Lower lobe of right lung (tissue), 2 donors: ENCODE data around the gene ADGRG2. TPM values are rescaled to one million over a fixed set of nuclear protein-coding genes. Genes with fewer than 3 reads are reported as not detected.

Experiments
- ATAC-seq, 2 donors: fragments of 200-7000 bp; cut with Tn5 transposase; one replicate each; pipeline ENCODE4 v1.9.1; 2020 to 2022; ENCODE audit warnings: mild to moderate bottlenecking in 2 of 2, moderate library complexity in 2 of 2
- DNase-seq: peaks from one replicate; pipeline ENCODE4 v3.0.0-alpha.2; 2020
- H3K27ac ChIP-seq: fragments of 200-600 bp; one replicate; pipeline ENCODE4 v1.8.0; 2022
- H3K27me3 ChIP-seq: fragments of 200-600 bp; one replicate; pipeline ENCODE4 v1.8.0; 2022; ENCODE audit warnings: low read depth
- H3K36me3 ChIP-seq: fragments of 200-600 bp; one replicate; pipeline ENCODE4 v1.8.0; 2022; ENCODE audit warnings: mild to moderate bottlenecking
- H3K4me1 ChIP-seq: fragments of 200-600 bp; one replicate; pipeline ENCODE4 v1.8.0; 2022
- H3K4me3 ChIP-seq: fragments of 200-600 bp; one replicate; pipeline ENCODE4 v1.8.0; 2022; ENCODE audit warnings: mild to moderate bottlenecking
- H3K9me3 ChIP-seq: fragments of 200-600 bp; one replicate; pipeline ENCODE4 v1.8.0; 2022
- intact Hi-C: fragments of 100-400 bp; cut with DNase I; formaldehyde crosslinking; loops from one replicate; pipeline ENCODE4 v1.11.0; 2022
- total RNA-seq: library from RNA; stranded (reverse); fragmentation: NEBNext Ultra II Directional; extraction: Animal tissue kit (Norgen Biotek cat#: 25700); gene quantifications from one replicate; pipeline ENCODE4 v1.2.1, GENCODE V29; 2021
- TF ChIP-seq, protein P1 (sequence below): fragments of 200-600 bp; IDR thresholded peaks from one replicate; pipeline ENCODE4 v1.8.0; 2022; ENCODE audit warnings: antibody characterized with exemption, mild to moderate bottlenecking
- donor health status: DM: no; HTN: yes; CAD: no; lungs with severe emphysema.

Gene ADGRG2
- total RNA-seq, 1 donor from 2014 or later, result 1.1 TPM

DNA sequence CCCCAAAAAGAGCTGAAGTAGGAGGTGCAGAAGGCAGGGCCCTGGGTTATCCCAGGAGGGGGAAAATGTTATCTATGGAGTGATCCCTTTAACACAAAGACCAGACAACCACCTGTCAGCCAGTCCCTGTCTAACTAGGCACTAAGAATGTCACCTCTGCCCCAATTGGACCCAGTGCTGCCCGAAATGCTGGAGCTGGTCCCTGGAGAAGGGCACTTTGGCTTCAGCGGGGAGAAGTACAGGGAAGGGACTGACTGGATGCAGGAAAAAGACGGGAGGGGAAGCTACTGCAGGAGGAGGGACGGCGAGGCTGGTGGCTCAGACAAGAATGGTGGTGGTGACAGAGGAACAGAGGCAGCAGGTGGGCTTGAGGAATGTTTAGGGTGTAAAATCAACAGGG lies 155.6 kb downstream of the ADGRG2 start:
- DNase-seq, result no peak
- no peak for ATAC-seq
- H3K4me3 ChIP-seq, result no peak overlapping the region
- TF ChIP-seq, protein P1, sequence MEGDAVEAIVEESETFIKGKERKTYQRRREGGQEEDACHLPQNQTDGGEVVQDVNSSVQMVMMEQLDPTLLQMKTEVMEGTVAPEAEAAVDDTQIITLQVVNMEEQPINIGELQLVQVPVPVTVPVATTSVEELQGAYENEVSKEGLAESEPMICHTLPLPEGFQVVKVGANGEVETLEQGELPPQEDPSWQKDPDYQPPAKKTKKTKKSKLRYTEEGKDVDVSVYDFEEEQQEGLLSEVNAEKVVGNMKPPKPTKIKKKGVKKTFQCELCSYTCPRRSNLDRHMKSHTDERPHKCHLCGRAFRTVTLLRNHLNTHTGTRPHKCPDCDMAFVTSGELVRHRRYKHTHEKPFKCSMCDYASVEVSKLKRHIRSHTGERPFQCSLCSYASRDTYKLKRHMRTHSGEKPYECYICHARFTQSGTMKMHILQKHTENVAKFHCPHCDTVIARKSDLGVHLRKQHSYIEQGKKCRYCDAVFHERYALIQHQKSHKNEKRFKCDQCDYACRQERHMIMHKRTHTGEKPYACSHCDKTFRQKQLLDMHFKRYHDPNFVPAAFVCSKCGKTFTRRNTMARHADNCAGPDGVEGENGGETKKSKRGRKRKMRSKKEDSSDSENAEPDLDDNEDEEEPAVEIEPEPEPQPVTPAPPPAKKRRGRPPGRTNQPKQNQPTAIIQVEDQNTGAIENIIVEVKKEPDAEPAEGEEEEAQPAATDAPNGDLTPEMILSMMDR, result no peak
- no peaks in the 10 kb centered on the region for H3K9me3 ChIP-seq
- no peaks in the 10 kb centered on the region for H3K36me3 ChIP-seq
- no peaks in the 10 kb centered on the region for H3K27me3 ChIP-seq
- H3K4me1 ChIP-seq, result no peaks in the 10 kb centered on the region
- intact Hi-C loops, result no loop called here
- H3K27ac ChIP-seq, result no peak overlapping the region

DNA sequence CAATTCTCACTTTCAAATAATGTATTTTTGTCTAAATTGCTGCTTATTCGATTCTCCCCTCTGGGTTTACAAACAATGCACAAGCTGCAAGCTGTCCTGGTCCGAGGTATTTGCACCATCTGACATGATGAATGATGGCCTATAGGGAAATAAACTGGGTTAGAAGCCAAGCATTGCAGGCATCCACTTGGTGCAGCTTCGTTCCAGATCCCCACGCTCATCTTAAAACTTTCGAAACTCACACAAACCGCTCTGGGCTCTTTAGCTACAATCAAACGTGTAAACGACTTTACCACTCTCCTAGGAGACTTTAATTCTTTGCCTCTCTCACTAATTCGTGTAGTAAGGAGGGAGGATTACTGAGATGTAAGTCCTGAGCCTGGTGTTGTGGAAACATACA lies 157.4 kb downstream of the ADGRG2 start:
- no peak for DNase-seq
- TF ChIP-seq, protein P1, result no peak
- no peak for ATAC-seq
- no peak overlapping the region for H3K4me3 ChIP-seq
- H3K27ac ChIP-seq, result no peak overlapping the region
- no peaks in the 10 kb centered on the region for H3K9me3 ChIP-seq
- no peaks in the 10 kb centered on the region for H3K4me1 ChIP-seq
- intact Hi-C loops, result no loop called here
- no peaks in the 10 kb centered on the region for H3K36me3 ChIP-seq
- H3K27me3 ChIP-seq, result no peaks in the 10 kb centered on the region

DNA sequence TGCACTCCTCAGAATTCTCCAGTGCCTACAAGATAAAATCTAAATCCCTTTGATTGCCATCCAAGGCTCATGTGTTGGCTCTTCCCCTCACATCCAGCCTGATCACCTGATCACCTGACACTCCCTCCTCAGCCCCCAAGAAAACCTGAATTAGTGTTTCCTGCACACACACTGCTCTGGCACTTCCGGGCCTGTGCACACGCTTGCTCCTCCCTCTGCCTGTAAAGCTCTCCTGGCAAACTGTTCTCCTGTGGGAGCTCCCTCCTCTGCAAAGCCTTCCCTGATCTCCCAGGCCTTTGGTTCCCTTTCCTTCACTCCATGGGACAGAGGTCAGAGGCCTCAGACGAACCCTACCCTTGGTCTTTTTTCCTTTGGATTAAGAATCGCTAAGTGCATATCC lies 158.2 kb downstream of the ADGRG2 start:
- H3K4me3 ChIP-seq, result no peak overlapping the region
- TF ChIP-seq, protein P1, result no peak
- no peaks in the 10 kb centered on the region for H3K4me1 ChIP-seq
- ATAC-seq (no peak), DNase-seq (no peak)
- H3K36me3 ChIP-seq, result no peaks in the 10 kb centered on the region
- H3K27ac ChIP-seq, result no peak overlapping the region
- intact Hi-C loops, result no loop called here
- no peaks in the 10 kb centered on the region for H3K27me3 ChIP-seq
- H3K9me3 ChIP-seq, result no peaks in the 10 kb centered on the region

DNA sequence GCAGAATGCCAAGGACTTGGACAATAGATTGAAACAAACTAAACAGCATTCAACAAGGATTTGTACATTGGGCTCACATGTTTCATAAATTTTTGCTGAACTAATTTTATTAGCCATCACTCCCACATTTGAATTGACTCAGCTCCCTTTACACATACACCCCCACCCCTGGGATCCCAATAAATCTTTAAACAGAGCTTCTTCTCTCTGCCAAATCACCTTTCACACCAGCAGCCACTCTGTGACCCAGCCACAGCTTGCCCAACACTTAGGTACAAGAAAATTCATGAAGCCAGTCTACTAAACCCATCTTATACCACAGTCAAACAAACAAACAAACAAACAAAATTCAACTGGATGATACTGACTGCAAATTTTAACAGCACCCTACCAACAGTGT lies 159.9 kb downstream of the ADGRG2 start:
- no peak overlapping the region for H3K4me3 ChIP-seq
- no peaks in the 10 kb centered on the region for H3K36me3 ChIP-seq
- no peak overlapping the region for H3K27ac ChIP-seq
- no peak for ATAC-seq
- H3K4me1 ChIP-seq, result no peaks in the 10 kb centered on the region
- H3K27me3 ChIP-seq, result no peaks in the 10 kb centered on the region
- intact Hi-C loops, result no loop called here
- no peaks in the 10 kb centered on the region for H3K9me3 ChIP-seq
- DNase-seq, result no peak
- TF ChIP-seq, protein P1, result no peak

DNA sequence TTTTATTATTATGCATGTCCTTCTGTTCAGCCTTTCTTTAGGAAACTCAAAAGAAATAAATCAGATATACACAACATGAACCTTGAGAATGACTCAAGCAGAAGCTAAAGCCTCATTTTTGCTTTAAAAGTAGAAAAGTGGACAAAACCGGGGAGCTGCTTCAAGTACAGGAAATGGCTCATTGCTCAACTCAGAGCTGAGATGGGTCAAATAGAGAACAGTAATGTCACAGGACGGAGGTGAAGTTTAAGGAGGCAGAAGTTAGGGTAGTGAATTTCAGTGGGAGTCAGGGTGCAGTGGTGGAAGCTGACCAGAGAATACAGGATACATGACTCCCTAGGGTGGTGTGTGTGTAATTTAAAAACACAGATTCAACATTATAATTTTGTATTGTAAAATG lies 160.6 kb downstream of the ADGRG2 start:
- Histone ChIP-seq H3K9me3 (no peaks in the 10 kb centered on the region), H3K27me3 (no peaks in the 10 kb centered on the region), H3K27ac (no peak overlapping the region), H3K36me3 (no peaks in the 10 kb centered on the region), H3K4me1 (no peaks in the 10 kb centered on the region), H3K4me3 (no peak overlapping the region)
- intact Hi-C loops, result no loop called here
- TF ChIP-seq, protein P1, result no peak
- peak; percentile 37 to 45 for ATAC-seq
- no peak for DNase-seq
